ENCODE measurements around the gene TGFBRAP1. TPM values are rescaled to one million over a fixed set of nuclear protein-coding genes. Genes with fewer than 3 reads are reported as not detected.

Gene TGFBRAP1
- total RNA-seq, 2 donors from 2014 or later, result 13.8 to 21.5 TPM

- Mint-ChIP-seq H3K36me3 (ENCODE audit: insufficient read depth in 2 of 2) (peaks cover 0 to 5% of the 10 kb centered on the region in 2 donors), H3K9me3 (no peaks in the 10 kb centered on the region), H3K27me3 (ENCODE audit: low read depth) (no peaks in the 10 kb centered on the region), H3K4me1 (ENCODE audit: low read depth) (peaks cover 21% of the 10 kb centered on the region), H3K27ac (no peak overlapping the region), H3K4me3 (peak overlapping the region; percentile 56 to 68)
- peak; percentile 92 to 97 for ATAC-seq (replicated peaks in 1 of 2)
- peak; percentile 84 to 86 for DNase-seq
These were observed 40.5 kb upstream of the TGFBRAP1 start for GRCh38 chr2:105369777-105370690.

- Mint-ChIP-seq H3K9me3 (no peaks in the 10 kb centered on the region), H3K4me3 (no peak overlapping the region), H3K27me3 (ENCODE audit: low read depth) (no peaks in the 10 kb centered on the region), H3K36me3 (ENCODE audit: insufficient read depth in 2 of 2) (peaks cover 0 to 5% of the 10 kb centered on the region in 2 donors), H3K27ac (no peak overlapping the region), H3K4me1 (ENCODE audit: low read depth) (peaks cover 16% of the 10 kb centered on the region)
- DNase-seq, result no peak
- ATAC-seq (replicated peaks in 1 of 2), result no peak
These were observed 39.3 kb upstream of the TGFBRAP1 start for GRCh38 chr2:105368759-105369408.

GRCh38 chr2:105365206-105365605 is 35.7 kb upstream of the TGFBRAP1 start:
- no peak for ATAC-seq (replicated peaks in 1 of 2)

GRCh38 chr2:105364436-105365139 is 35.1 kb upstream of the TGFBRAP1 start:
- H3K4me1 Mint-ChIP-seq (ENCODE audit: low read depth), result peaks cover 16% of the 10 kb centered on the region
- DNase-seq, result no peak
- ATAC-seq (replicated peaks in 1 of 2), result no peak
- no peak overlapping the region for H3K4me3 Mint-ChIP-seq
- H3K36me3 Mint-ChIP-seq (ENCODE audit: insufficient read depth in 2 of 2), result peaks cover 0 to 7% of the 10 kb centered on the region in 2 donors
- no peaks in the 10 kb centered on the region for H3K27me3 Mint-ChIP-seq (ENCODE audit: low read depth)
- no peaks in the 10 kb centered on the region for H3K9me3 Mint-ChIP-seq
- H3K27ac Mint-ChIP-seq, result no peak overlapping the region

More at GRCh38 chr2:105365206-105365605, 35.7 kb upstream of the TGFBRAP1 start:
- peaks cover 22% of the 10 kb centered on the region for H3K4me1 Mint-ChIP-seq (ENCODE audit: low read depth)
- DNase-seq, result no peak
- no peak overlapping the region for H3K4me3 Mint-ChIP-seq
- H3K36me3 Mint-ChIP-seq (ENCODE audit: insufficient read depth in 2 of 2), result peaks cover 0 to 5% of the 10 kb centered on the region in 2 donors
- H3K27ac Mint-ChIP-seq, result peak overlapping the region; percentile 29
- no peaks in the 10 kb centered on the region for H3K9me3 Mint-ChIP-seq
- H3K27me3 Mint-ChIP-seq (ENCODE audit: low read depth), result no peaks in the 10 kb centered on the region

GRCh38 chr2:105362862-105363591 is 33.5 kb upstream of the TGFBRAP1 start:
- H3K27ac Mint-ChIP-seq, result no peak overlapping the region

GRCh38 chr2:105361102-105361889 is 31.8 kb upstream of the TGFBRAP1 start:
- Mint-ChIP-seq H3K4me3 (no peak overlapping the region), H3K9me3 (peaks cover 0 to 2% of the 10 kb centered on the region in 2 donors), H3K4me1 (ENCODE audit: low read depth) (peaks cover 14% of the 10 kb centered on the region), H3K36me3 (ENCODE audit: insufficient read depth in 2 of 2) (peaks cover 10 to 21% of the 10 kb centered on the region in 2 donors), H3K27me3 (ENCODE audit: low read depth) (no peaks in the 10 kb centered on the region), H3K27ac (no peak overlapping the region)
- peak in 1 of 2 donors; percentile 4 for DNase-seq
- ATAC-seq (replicated peaks in 1 of 2), result no peak

More at GRCh38 chr2:105362862-105363591, 33.5 kb upstream of the TGFBRAP1 start:
- DNase-seq (no peak), ATAC-seq (replicated peaks in 1 of 2) (no peak)
- no peaks in the 10 kb centered on the region for H3K27me3 Mint-ChIP-seq (ENCODE audit: low read depth)
- H3K4me3 Mint-ChIP-seq, result no peak overlapping the region
- H3K4me1 Mint-ChIP-seq (ENCODE audit: low read depth), result peaks cover 14% of the 10 kb centered on the region
- H3K36me3 Mint-ChIP-seq (ENCODE audit: insufficient read depth in 2 of 2), result peaks cover 0 to 9% of the 10 kb centered on the region in 2 donors
- H3K9me3 Mint-ChIP-seq, result no peaks in the 10 kb centered on the region

- ATAC-seq (replicated peaks in 1 of 2) (no peak), DNase-seq (no peak)
- Mint-ChIP-seq H3K27ac (no peak overlapping the region), H3K9me3 (peaks cover 0 to 5% of the 10 kb centered on the region in 2 donors), H3K36me3 (ENCODE audit: insufficient read depth in 2 of 2) (peaks cover 16 to 34% of the 10 kb centered on the region in 2 donors), H3K27me3 (ENCODE audit: low read depth) (no peaks in the 10 kb centered on the region), H3K4me1 (ENCODE audit: low read depth) (peaks cover 14% of the 10 kb centered on the region), H3K4me3 (no peak overlapping the region)
These were observed 29.1 kb upstream of the TGFBRAP1 start for GRCh38 chr2:105358593-105358992.

- ATAC-seq (replicated peaks in 1 of 2) (no peak), DNase-seq (no peak)
- Mint-ChIP-seq H3K4me3 (no peak overlapping the region), H3K9me3 (peaks cover 0 to 5% of the 10 kb centered on the region in 2 donors), H3K27ac (peak overlapping the region; percentile 43), H3K36me3 (ENCODE audit: insufficient read depth in 2 of 2) (peaks cover 16 to 36% of the 10 kb centered on the region in 2 donors), H3K4me1 (ENCODE audit: low read depth) (peaks cover 14% of the 10 kb centered on the region), H3K27me3 (ENCODE audit: low read depth) (no peaks in the 10 kb centered on the region)
These were observed 27.6 kb upstream of the TGFBRAP1 start for GRCh38 chr2:105357122-105357521.

GRCh38 chr2:105344704-105345345 is 15.3 kb upstream of the TGFBRAP1 start:
- H3K27ac Mint-ChIP-seq, result no peak overlapping the region
- ATAC-seq (replicated peaks in 1 of 2) (no peak), DNase-seq (no peak)
- H3K9me3 Mint-ChIP-seq, result no peaks in the 10 kb centered on the region
- peaks cover 0 to 14% of the 10 kb centered on the region in 2 donors for H3K36me3 Mint-ChIP-seq (ENCODE audit: insufficient read depth in 2 of 2)
- peaks cover 4% of the 10 kb centered on the region for H3K4me1 Mint-ChIP-seq (ENCODE audit: low read depth)
- no peaks in the 10 kb centered on the region for H3K27me3 Mint-ChIP-seq (ENCODE audit: low read depth)
- no peak overlapping the region for H3K4me3 Mint-ChIP-seq

- H3K36me3 Mint-ChIP-seq (ENCODE audit: insufficient read depth in 2 of 2), result peaks cover 5 to 9% of the 10 kb centered on the region in 2 donors
- peak overlapping the region; percentile 87 to 100 for H3K4me3 Mint-ChIP-seq
- no peaks in the 10 kb centered on the region for H3K9me3 Mint-ChIP-seq
- H3K27me3 Mint-ChIP-seq (ENCODE audit: low read depth), result no peaks in the 10 kb centered on the region
- DNase-seq, result no peak
- H3K4me1 Mint-ChIP-seq (ENCODE audit: low read depth), result peaks cover 46% of the 10 kb centered on the region
- no peak for ATAC-seq (replicated peaks in 1 of 2)
- H3K27ac Mint-ChIP-seq, result peak overlapping the region; percentile 81
These were observed 9.9 kb upstream of the TGFBRAP1 start for GRCh38 chr2:105339414-105339813.

GRCh38 chr2:105338020-105338385 is 8.5 kb upstream of the TGFBRAP1 start:
- no peak for DNase-seq
- no peaks in the 10 kb centered on the region for H3K9me3 Mint-ChIP-seq
- H3K27ac Mint-ChIP-seq, result peak overlapping the region; percentile 81
- ATAC-seq (replicated peaks in 1 of 2), result peak in 1 of 2 donors; percentile 6
- peaks cover 5 to 9% of the 10 kb centered on the region in 2 donors for H3K36me3 Mint-ChIP-seq (ENCODE audit: insufficient read depth in 2 of 2)
- no peaks in the 10 kb centered on the region for H3K27me3 Mint-ChIP-seq (ENCODE audit: low read depth)
- peaks cover 46% of the 10 kb centered on the region for H3K4me1 Mint-ChIP-seq (ENCODE audit: low read depth)
- H3K4me3 Mint-ChIP-seq, result peak overlapping the region; percentile 87 to 100

All from activated T-cell treated with anti-CD3 and anti-CD28 coated beads, Interleukin-2, amount 50 U/mL, for 72 hours (primary cell).